Mesendoderm (in vitro differentiated cells): ENCODE data around the gene TNFAIP8L2.

Experiments
- DNase-seq: peaks from one replicate; pipeline ENCODE4 v3.0.0; 2013
- H2AK5ac ChIP-seq: 2 replicates; pipeline ENCODE4 v1.6.1; 2013; ENCODE audit warnings: low read length, inconsistent platforms
- H2BK120ac ChIP-seq: 2 replicates; pipeline ENCODE4 v1.6.1; 2013; ENCODE audit warnings: low read depth, mild to moderate bottlenecking, low read length, moderate library complexity, mixed read lengths
- H2BK15ac ChIP-seq: replicated peaks from 2 replicates; pipeline ENCODE4 v1.6.1; 2013; ENCODE audit warnings: low read depth, mild to moderate bottlenecking, moderate library complexity
- H2BK5ac ChIP-seq: 2 replicates; pipeline ENCODE4 v1.6.1; 2013; ENCODE audit warnings: low read length, inconsistent platforms
- H3K18ac ChIP-seq: 2 replicates; pipeline ENCODE4 v1.6.1; 2013; ENCODE audit warnings: mild to moderate bottlenecking, low read length, mixed read lengths
- H3K23ac ChIP-seq: one replicate; pipeline ENCODE4 v1.6.1; 2013; ENCODE audit warnings: low read length
- H3K27ac ChIP-seq: 2 replicates; pipeline ENCODE4 v1.5.1; 2013; ENCODE audit warnings: low read depth, mild to moderate bottlenecking, inconsistent platforms, low read length, moderate library complexity
- H3K27me3 ChIP-seq: 2 replicates; pipeline ENCODE4 v1.6.1; 2013; ENCODE audit warnings: low read length, control low read depth, mild to moderate bottlenecking, inconsistent platforms; ENCODE audit not compliant: insufficient read depth, poor library complexity
- H3K36me3 ChIP-seq: 2 replicates; pipeline ENCODE4 v1.6.1; 2013; ENCODE audit warnings: low read length, inconsistent platforms; ENCODE audit not compliant: control insufficient read depth, insufficient read depth
- H3K4ac ChIP-seq: one replicate; pipeline ENCODE4 v1.6.1; 2013; ENCODE audit warnings: low read depth, mild to moderate bottlenecking, low read length, moderate library complexity
- H3K4me1 ChIP-seq: 2 replicates; pipeline ENCODE4 v1.6.1; 2013; ENCODE audit warnings: low read depth, low read length, inconsistent platforms; ENCODE audit not compliant: control insufficient read depth
- H3K4me2 ChIP-seq: 2 replicates; pipeline ENCODE4 v1.6.1; 2013; ENCODE audit warnings: low read length
- H3K4me3 ChIP-seq: 2 replicates; pipeline ENCODE4 v1.5.1; 2013; ENCODE audit warnings: mild to moderate bottlenecking, low read length
- H3K56ac ChIP-seq: one replicate; pipeline ENCODE4 v1.6.1; 2013; ENCODE audit warnings: low read length
- H3K79me1 ChIP-seq: 2 replicates; pipeline ENCODE4 v1.6.1; 2013; ENCODE audit warnings: low read length, inconsistent platforms
- H3K79me2 ChIP-seq: 2 replicates; pipeline ENCODE4 v1.6.1; 2013; ENCODE audit warnings: mild to moderate bottlenecking, low read length; ENCODE audit not compliant: control insufficient read depth, insufficient read depth
- H3K9ac ChIP-seq: 2 replicates; pipeline ENCODE4 v1.6.1; 2013; ENCODE audit warnings: low read length, inconsistent platforms
- H4K5ac ChIP-seq: one replicate; pipeline ENCODE4 v1.6.1; 2013; ENCODE audit warnings: low read length
- H4K8ac ChIP-seq: one replicate; pipeline ENCODE4 v1.6.1; 2013; ENCODE audit warnings: low read depth, mild to moderate bottlenecking, control low read depth, low read length, moderate library complexity
- WGBS: extraction: QIAGEN DNeasy Blood & Tissue Kit; methylation state at CpG from one replicate; pipeline ENCODE4 v1.1.7; 2013; ENCODE audit warnings: low lambda C conversion rate, missing lambda C conversion rate; ENCODE audit not compliant: insufficient coverage; ENCODE audit errors: extremely low coverage; 5-methylcytosine and 5-hydroxymethylcytosine counted together

TNFAIP8L2 gene

DNA sequence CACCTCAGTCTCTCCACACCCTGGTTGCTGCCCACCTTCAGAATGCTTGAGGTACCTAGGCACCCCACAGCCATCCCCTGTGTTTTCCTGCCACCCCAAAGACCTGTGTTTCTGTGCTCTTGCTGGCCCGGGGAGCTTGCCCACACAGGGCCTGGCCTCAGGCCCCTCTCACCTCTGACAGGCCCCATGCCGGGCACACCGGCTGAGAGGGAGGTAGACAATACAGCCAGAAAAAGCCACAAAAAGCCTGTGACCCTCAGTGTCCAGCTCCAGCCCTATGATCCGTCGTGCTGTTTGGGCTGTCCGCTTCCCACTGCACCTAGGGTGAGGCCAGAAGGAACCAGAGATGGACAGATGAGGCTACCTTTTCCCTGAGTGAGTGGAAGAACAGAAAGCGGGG lies 21.5 kb upstream of the TNFAIP8L2 start:
- no peaks in the 10 kb centered on the region for H3K79me1 ChIP-seq
- H2BK15ac ChIP-seq = no peak overlapping the region
- no peak overlapping the region for H3K18ac ChIP-seq
- H3K79me2 ChIP-seq = no peaks in the 10 kb centered on the region
- no peaks in the 10 kb centered on the region for H3K36me3 ChIP-seq
- H3K4me1 ChIP-seq = no peaks in the 10 kb centered on the region
- no peak overlapping the region for H4K8ac ChIP-seq
- H3K27me3 ChIP-seq = no peaks in the 10 kb centered on the region
- no peak overlapping the region for H2AK5ac ChIP-seq
- H3K9ac ChIP-seq = no peak overlapping the region
- H3K4ac ChIP-seq = no peak overlapping the region
- H2BK120ac ChIP-seq = no peak overlapping the region
- no peak overlapping the region for H3K23ac ChIP-seq
- H3K56ac ChIP-seq = no peak overlapping the region
- H3K4me3 ChIP-seq = no peak overlapping the region
- H2BK5ac ChIP-seq = no peak overlapping the region
- H3K27ac ChIP-seq = no peak overlapping the region
- no peak overlapping the region for H4K5ac ChIP-seq
- DNase-seq = no peak
- H3K4me2 ChIP-seq = no peak overlapping the region
- WGBS = no CpG with 5 or more reads among the region's 7 CpGs

DNA sequence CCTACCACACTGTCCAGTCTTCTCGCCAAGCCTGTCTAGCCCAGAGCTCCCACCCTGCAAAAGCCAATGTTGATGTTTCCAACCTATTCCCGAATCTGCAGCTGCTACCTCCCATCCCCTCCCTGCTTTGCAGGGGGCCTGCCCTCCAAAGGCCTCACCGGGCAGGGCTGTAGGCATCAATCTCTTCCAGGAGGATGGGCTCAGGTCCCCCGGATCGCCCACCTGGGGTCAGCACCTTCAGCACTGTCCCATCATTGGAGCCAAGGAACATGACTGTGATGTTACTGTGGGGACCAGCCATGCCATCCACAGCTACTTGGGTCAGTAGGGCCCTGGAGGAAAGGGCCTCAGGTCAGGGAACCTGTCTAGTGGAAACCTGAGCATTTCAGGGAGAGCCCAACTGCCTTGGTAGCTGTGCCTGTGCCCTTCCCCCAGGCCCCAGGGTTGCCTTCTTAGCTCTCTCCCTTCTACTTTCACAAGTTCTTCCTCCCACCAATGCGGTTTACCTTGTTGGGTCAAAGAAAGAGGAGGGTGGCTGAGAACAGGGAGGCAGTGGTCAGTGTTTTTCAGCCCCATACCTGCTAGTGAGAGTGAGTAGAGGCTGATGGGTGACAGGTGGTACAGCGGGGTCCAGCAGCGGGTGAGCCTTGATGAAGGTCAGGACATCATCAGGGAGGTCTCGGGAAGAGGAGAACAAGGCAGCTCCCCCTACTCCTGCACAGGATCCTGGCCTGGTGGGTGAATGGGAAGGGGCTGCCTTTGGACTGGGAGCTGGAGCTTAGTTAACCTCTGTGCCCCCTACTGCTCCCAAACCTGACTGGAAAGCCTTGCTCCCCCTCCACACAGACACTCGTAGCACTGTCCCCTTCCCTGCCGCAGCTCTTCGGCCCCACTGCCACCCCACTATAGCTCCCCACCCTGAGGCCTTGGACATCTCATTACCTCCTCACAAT lies 20.7 kb upstream of the TNFAIP8L2 start:
- peak; percentile 26 for DNase-seq
- no peak overlapping the region for H3K4me2 ChIP-seq
- H2AK5ac ChIP-seq = no peak overlapping the region
- no peaks in the 10 kb centered on the region for H3K79me1 ChIP-seq
- H4K8ac ChIP-seq = no peak overlapping the region
- no peak overlapping the region for H3K18ac ChIP-seq
- H3K4me1 ChIP-seq = no peaks in the 10 kb centered on the region
- no peak overlapping the region for H3K9ac ChIP-seq
- H2BK15ac ChIP-seq = no peak overlapping the region
- no peak overlapping the region for H3K56ac ChIP-seq
- H3K36me3 ChIP-seq = no peaks in the 10 kb centered on the region
- H4K5ac ChIP-seq = no peak overlapping the region
- H2BK120ac ChIP-seq = no peak overlapping the region
- WGBS = no CpG with 5 or more reads among the region's 12 CpGs
- H3K23ac ChIP-seq = no peak overlapping the region
- no peak overlapping the region for H2BK5ac ChIP-seq
- no peak overlapping the region for H3K27ac ChIP-seq
- no peaks in the 10 kb centered on the region for H3K79me2 ChIP-seq
- no peak overlapping the region for H3K4ac ChIP-seq
- H3K4me3 ChIP-seq = no peak overlapping the region
- H3K27me3 ChIP-seq = no peaks in the 10 kb centered on the region

DNA sequence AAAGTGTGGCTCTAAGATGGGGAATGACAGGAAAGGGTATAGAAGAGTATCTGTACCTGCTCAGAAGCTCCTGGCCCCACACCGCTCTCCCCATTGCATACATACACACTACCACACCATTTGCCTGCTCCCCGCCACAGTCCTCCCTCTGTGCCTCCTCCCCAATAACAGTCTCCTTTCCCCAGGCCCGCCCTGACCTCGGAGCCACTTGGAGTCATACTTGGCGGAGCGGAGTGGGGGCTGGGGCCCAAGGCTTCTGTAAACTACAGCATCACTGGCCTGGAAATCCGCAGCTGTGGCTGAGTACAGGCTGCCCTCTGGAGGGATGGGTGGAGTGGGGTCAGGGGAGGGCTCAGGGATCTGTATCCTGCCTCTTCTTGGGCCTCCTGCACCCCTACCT lies 18.7 kb upstream of the TNFAIP8L2 start:
- no peak overlapping the region for H3K56ac ChIP-seq
- H3K36me3 ChIP-seq = no peaks in the 10 kb centered on the region
- no peak for DNase-seq
- H3K79me2 ChIP-seq = no peaks in the 10 kb centered on the region
- H3K27me3 ChIP-seq = no peaks in the 10 kb centered on the region
- H3K23ac ChIP-seq = no peak overlapping the region
- no peak overlapping the region for H3K18ac ChIP-seq
- no peak overlapping the region for H3K9ac ChIP-seq
- H2BK15ac ChIP-seq = no peak overlapping the region
- H3K4me3 ChIP-seq = no peak overlapping the region
- no CpG with 5 or more reads among the region's 7 CpGs for WGBS
- H3K27ac ChIP-seq = no peak overlapping the region
- H2AK5ac ChIP-seq = no peak overlapping the region
- no peak overlapping the region for H2BK5ac ChIP-seq
- no peak overlapping the region for H2BK120ac ChIP-seq
- no peak overlapping the region for H3K4me2 ChIP-seq
- no peaks in the 10 kb centered on the region for H3K4me1 ChIP-seq
- H4K8ac ChIP-seq = no peak overlapping the region
- no peak overlapping the region for H4K5ac ChIP-seq
- no peaks in the 10 kb centered on the region for H3K79me1 ChIP-seq
- no peak overlapping the region for H3K4ac ChIP-seq

DNA sequence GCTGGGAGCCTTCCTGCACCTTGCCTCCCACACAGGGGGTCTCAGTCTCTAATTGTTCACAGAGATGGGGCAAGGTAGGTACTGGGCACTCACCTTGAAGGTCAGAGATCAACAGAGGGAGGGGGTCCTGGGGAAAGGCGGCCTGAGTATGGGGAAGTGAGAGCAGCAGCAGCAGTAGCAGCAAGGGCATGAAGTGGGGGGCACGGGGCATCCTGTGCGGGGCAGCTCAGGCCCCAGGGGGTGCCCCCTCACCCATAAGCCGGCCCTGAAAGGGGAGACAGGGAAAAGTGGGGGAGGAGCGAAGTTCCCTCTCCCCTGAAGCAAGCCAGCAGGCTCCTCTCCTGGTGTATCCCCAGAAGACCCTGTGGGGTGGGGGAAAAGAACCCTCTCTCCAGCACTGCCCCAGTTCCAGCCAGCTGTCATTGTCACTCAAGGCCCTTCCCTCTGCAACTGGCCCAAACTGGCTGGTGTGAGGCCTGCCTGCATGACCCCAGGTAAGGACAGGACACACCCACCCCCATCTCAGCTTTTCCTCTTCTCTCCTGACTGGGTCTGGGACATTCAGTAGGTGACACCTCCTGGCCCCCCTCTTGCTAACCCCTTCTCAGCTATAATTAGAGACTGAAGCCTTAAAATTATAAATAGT lies 13.9 kb upstream of the TNFAIP8L2 start:
- no peaks in the 10 kb centered on the region for H3K27me3 ChIP-seq
- no peak overlapping the region for H2AK5ac ChIP-seq
- no peak overlapping the region for H3K4me2 ChIP-seq
- H2BK15ac ChIP-seq = no peak overlapping the region
- WGBS = no CpG with 5 or more reads among the region's 5 CpGs
- H4K5ac ChIP-seq = no peak overlapping the region
- H3K9ac ChIP-seq = no peak overlapping the region
- H3K79me1 ChIP-seq = peaks cover 2% of the 10 kb centered on the region
- DNase-seq = peak; percentile 19
- no peak overlapping the region for H3K56ac ChIP-seq
- H3K36me3 ChIP-seq = no peaks in the 10 kb centered on the region
- no peak overlapping the region for H2BK120ac ChIP-seq
- no peak overlapping the region for H3K4me3 ChIP-seq
- H4K8ac ChIP-seq = no peak overlapping the region
- no peak overlapping the region for H3K23ac ChIP-seq
- no peak overlapping the region for H2BK5ac ChIP-seq
- no peak overlapping the region for H3K18ac ChIP-seq
- H3K27ac ChIP-seq = no peak overlapping the region
- H3K4ac ChIP-seq = no peak overlapping the region
- peaks cover 22% of the 10 kb centered on the region for H3K4me1 ChIP-seq
- no peaks in the 10 kb centered on the region for H3K79me2 ChIP-seq

DNA sequence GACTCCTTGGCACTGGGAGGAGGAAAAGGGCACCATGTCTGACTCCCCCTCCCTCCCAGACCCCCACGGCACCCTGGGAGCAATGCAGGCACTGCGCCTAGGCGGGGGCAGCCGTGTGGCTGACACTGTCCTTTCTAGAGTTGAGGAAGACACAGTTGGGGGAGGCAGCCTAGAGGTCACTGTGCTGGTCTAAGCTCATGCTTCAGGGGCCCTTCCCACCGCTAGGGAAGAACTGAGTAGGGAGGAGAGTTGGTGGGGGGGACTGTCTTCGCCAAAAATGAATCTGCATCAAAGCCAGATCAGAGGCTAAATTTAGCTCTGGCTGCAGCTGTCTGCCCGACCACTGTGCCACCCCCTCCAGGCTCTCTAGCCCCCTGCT lies 13.4 kb upstream of the TNFAIP8L2 start:
- Histone ChIP-seq H3K4ac (no peak overlapping the region), H3K79me2 (no peaks in the 10 kb centered on the region), H3K23ac (no peak overlapping the region), H3K56ac (peak overlapping the region; percentile 42), H2BK5ac (no peak overlapping the region), H3K9ac (peak overlapping the region; percentile 38), H3K4me1 (peaks cover 22% of the 10 kb centered on the region), H3K4me2 (no peak overlapping the region), H2BK15ac (no peak overlapping the region), H3K79me1 (peaks cover 2% of the 10 kb centered on the region), H2BK120ac (no peak overlapping the region), H3K27ac (no peak overlapping the region), H3K27me3 (no peaks in the 10 kb centered on the region), H3K4me3 (no peak overlapping the region), H4K8ac (no peak overlapping the region), H3K18ac (no peak overlapping the region), H2AK5ac (no peak overlapping the region), H3K36me3 (no peaks in the 10 kb centered on the region), H4K5ac (no peak overlapping the region)
- WGBS = no CpG with 5 or more reads among the region's 7 CpGs
- peak; percentile 35 for DNase-seq
